GM19238 (cell line): ENCODE data around the gene PHYKPL.
A peak's percentile ranks its signal among the peaks of the same experiment; 100 is the strongest.

ENCODE experiments used
- DNase-seq: peaks from one replicate; pipeline ENCODE4 v3.0.0; 2011; ENCODE audit warnings: low spot score; ENCODE audit not compliant: insufficient read length

The PHYKPL gene

GRCh38 chr5:178232124-178232919, at the start of gene PHYKPL:
Gene PHYKPL, minus strand, starts transcription at chr5:178232802. Its CDS starts 252 bp downstream, at chr5:178232550.
- DNase-seq, result peak; percentile 73

DNA sequence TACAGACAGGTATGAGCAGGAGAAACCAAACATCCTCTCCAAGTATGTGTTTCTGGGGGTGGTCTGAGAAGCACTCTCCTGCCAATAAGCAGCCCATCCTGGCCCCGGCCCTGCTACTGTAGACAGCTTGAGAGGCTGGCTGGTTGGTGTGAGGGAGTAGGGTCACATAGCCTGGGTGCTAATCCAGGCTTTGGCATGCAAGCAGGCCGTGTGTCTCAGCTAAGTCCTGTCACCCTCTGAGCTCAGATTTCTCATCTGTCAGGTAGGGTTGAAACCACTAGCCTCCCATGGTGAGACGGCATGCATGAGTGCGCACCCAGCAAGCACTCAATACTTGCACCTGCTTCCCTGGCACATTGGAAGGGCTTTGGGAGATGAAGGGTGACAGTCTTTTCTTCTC, 49.8 kb upstream of the PHYKPL start:
- DNase-seq, result no peak

- no peak for DNase-seq
Observed at GRCh38 chr5:178281331-178281730, 48.7 kb upstream of the PHYKPL start.

DNA sequence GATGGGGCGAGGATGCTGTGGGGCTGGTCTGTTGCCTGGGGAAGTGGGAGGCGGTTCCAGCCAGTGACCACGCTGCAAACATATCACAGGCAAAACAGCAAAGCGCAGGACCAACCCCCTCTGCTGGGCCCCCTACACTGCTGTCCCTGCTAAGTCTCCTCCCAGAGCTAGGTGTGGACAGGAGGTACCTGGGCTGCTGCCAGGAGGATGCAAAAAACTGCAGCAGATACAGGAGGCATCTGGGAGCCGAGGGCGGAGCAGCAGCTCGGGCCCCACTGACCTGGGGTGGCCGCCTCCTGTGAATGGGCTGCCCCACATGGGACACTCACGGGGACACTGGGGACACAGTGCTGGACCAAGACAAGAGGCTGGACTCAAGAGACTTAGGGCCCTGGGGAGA, 48.0 kb upstream of the PHYKPL start:
- no peak for DNase-seq

DNA sequence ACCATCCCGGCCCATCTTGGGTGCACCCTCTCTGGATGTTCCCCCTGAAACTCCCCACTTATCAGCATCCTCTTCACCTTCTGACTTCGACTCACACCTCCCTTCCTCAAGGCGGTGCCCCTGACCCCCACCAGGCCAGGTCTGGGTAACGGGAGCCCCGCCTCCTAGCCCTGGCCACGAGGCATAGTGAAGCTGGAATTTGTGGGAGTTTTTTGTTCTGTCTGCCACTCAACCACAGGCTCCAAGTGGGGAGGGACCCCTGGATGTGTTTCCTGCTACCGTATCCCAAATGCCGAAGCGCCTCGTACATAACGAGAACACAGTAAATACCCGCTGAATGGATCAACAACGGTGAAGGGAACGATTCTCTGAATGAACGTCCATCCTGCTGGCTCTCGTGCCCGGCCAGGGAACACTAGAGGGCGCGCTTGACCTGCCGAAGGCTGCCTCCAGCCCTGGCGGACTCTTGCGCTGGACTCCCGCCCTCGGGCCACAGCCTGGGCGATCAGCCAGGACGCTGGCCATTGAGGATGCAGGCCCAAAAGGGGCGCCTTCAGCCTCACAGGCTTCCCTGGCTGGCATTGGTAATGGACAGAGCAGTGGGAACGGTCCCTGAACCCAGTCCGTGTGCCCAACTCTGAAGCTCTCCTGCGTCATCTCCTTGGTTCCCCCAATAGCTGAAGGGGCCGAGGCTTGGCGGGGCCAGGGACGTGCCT, 47.3 kb upstream of the PHYKPL start:
- peak; percentile 73 for DNase-seq

DNA sequence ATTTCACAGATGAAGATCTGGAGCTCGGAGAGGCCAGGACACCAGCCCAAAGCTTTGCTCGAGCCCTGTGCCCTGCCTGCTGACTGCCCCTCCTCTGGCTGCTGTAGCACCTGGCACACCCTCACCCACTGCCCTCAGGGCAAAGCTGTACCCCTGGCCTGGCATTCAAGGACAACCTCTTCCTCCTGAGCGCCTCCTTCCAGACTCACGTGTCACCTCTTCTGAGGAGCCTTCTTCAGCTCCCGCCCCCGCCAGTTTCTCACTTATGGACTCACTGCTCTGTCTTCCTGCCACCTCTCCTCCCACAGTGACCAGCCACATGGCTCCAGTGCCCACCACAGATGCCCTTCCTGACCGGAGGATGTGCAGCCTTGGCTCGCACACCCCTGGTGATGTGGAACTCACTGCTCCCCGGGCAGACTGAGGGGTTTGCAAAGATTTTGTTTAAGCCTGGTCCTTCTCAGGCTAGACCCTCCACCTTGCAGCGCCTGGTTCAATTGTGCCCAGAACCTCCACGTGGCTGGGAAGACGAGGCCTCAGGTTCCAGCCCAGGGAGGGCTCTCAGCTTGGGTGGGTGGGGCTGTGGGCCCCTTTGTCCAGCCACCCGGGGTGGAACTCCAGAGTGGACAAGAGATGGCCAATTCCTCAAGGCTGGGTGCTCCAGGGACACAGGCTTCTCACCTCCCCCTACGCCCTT, 46.6 kb upstream of the PHYKPL start:
- no peak for DNase-seq

- DNase-seq, result no peak
Observed at GRCh38 chr5:178278358-178279023, 45.9 kb upstream of the PHYKPL start.

DNA sequence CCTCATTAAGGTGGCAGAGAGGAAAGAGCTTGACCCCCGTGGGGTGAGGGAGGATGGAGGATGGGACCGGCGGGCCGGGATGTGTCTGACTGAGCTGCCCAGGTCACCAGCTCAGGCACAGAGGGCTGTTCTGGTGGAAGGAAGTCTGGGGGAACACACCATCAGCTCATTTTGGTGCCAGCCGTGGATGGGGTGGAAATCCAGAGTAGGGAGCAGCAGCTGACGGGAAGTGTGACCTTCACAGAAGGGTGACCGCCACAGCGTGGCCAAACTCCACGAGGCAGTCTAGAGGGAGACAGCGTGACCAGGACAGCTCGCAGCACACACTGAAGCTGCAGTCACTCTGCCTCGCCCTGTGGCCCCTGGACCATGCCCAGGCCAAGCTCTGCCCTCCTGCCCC, 45.3 kb upstream of the PHYKPL start:
- DNase-seq, result no peak

- no peak for DNase-seq
Observed at GRCh38 chr5:178277346-178277745, 44.7 kb upstream of the PHYKPL start.

GRCh38 chr5:178274781-178275537, 42.4 kb upstream of the PHYKPL start:
- no peak for DNase-seq

DNA sequence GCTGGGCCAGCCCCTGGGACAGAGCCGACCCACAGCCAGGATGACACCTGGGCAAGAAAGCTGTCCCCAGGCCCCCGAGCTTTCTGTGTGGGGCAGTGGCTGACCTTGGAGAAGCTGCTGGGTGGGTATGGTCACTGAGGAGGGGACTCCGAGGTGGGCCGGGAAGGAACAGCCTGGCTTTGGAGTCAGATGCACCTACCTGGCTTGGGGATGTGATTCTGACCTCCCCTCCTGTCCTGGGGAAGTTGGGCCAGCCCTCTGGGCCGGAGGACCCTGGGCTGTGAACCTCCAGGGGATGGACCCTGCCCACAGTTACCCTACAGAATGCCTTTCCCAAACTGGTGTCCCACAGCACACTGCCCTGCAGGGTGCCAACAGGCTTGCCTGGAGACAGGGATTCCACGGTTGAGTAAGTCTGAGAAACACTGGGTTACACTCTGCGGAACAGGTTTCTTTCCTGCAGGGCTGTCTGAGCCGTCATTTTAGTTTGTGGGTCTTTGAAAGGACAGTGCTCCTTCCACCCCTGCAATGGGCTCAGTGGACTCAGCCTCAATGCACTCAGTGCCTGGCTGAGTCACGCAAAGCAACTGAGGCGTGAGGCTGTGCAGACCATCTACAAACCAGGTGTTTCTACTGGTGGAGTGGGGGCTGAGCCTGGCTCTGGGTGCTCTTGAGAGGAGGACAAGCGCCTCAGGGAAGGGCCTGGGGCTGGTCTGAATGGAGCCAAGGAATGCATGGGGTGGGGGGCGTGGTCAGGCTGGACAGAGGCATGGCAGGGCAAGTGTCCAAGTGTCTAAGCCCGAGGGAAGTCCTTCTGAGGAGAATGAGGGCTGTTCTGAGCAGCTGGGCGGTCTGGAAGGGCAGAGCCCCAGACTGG, 41.3 kb upstream of the PHYKPL start:
- no peak for DNase-seq

DNA sequence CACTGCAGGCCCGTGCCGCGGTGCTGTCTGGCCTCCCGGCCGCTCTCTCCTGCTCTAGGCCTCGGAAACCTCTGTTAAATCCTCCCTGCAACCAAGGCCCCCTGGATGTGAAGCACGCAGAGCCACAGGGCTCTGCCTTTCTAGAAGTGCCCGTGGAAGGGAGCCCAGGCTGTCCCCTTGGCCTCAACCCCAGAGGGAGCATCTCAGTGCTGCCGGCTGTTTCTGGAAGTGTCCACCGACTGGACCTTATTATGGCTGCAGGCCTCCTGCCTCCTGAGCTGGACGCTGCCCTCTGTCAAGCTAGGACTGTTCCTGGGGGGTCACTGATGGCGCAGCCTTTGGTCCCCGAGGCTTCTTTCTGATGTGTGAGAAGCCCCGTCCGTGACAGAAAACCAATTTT, 40.4 kb upstream of the PHYKPL start:
- no peak for DNase-seq

DNA sequence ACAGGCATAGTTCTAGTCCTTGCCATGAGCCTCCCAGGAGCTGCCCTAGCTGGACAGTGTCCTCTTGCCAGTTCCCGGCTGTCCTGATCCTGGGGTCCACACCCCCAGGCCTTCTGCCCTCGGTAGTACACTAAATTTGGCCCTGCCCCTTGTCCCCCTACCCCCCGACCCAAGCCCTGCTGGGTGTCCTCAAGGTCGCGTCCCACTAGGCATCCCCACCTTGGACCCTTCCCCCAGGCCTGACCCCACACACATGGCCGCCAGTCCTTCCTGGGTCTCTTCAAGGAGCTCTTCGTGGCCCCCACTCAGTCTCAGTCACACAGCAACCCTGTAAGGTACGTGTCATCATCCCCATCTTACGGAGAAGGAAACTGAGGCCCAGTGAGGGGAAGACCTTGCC, 40.0 kb upstream of the PHYKPL start:
- DNase-seq, result no peak

DNA sequence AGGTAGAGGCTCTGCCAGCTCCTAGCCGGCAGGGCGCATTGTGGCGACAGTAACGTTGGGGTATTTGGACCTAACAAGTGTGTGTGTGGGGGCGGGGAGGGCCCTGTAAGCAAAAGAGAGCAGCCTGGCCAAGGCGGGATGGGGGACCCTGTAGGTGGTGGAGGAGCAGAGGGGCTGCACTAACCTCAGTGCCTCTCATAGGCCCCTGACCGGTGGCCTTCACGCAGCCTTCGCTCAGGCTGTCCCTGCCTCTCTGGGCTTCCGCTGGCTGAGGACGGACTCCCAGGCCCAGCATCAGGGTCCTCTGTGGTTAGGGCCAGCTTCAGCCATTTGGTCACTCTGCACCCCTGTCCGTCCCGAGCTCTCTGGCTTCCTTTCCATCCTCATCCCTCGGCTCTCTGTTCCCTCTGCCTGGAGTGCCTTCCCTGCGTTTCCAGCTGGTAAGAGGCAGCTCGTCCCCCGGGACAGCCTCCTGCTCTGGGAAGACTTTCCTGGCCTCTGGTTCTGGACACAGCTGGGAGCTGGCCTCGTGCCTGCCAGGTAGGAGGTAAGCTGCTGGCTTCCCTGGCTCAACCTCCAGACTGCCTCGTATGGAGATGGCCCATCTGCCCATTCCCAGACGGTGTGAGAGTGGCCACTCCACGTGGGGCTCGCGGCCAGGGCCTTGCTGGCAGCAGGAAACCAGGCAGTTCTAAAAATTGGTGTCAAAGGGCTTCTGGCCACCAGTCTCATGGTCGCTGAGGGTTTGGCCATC, 39.3 kb upstream of the PHYKPL start:
- no peak for DNase-seq

GRCh38 chr5:178271231-178271630, 38.6 kb upstream of the PHYKPL start:
- no peak for DNase-seq

DNA sequence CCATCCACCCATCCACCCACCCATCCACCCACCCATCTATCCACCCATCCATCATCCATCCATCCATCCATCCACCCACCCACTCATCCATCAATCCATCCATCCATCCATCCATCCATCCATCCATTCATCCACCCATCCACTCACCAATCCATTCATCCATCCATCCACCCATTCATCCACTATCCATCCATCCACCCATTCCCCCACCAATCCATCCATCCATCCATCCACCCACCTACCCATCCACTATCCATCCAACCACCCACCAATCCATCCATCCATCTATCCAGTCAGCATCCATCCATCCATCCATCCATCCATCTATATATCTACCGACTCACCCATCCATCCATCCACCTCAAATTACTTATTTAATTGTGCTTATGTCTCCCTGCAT, 36.9 kb upstream of the PHYKPL start:
- DNase-seq, result no peak

DNA sequence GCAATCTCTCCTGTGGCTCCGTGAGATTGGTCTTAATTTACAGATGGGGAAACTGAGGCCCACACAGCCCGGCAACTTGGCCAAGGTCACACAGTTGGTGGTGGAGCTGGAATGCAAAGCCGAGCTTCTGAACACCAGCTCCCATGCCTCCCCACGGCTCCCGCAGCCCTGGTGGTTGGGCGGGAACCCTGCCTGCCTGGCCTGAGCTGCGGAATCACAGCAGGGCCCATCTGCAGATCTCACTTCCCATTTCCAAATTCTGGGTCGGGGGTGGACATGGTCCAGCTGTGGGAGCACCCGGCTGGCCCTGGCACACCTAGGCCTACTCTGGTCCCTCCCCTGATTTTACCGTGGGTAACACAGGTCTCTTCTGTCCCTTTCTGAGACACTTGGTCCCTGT, 35.3 kb upstream of the PHYKPL start:
- DNase-seq, result no peak

DNA sequence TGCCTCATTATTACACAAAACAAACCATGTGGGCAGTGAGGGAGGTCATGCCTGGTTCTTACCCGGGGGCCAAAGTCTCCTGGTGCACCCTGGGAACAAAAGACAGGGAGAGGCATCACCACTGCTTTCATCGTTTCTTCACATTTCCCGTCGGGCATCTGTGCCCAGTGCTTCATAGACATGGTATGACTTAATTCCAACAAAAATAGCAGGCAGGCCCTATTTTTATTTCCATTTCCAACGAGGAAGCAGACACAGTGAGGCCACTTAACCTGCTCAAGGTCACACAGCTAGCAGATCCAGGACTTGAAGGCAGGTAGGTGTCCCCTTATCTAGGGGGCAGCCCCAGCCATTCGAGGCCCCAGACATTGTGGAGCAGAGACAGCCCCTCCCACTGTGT, 34.6 kb upstream of the PHYKPL start:
- DNase-seq, result no peak

DNA sequence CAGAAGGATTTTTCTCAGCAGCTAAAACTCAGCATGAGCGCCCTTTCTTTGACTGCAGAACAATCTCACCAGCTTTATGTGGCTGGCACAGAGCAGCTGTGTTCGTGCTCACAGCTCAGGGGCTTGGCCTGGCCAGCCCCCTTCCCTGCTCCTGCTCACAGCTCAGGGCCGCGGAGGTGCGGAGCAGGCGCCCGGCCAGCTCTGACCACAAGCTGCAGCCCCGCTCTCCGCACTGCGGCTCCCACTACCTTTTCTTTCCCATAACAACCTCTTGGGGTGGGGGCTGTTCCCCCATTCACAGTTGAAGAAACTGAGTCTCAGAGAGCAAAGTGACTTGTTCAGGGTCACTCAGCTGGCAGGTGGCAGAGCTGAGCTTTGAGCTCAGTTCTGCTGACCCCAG, 34.0 kb upstream of the PHYKPL start:
- no peak for DNase-seq
